Activated CD4-positive, alpha-beta T cell treated with anti-CD3 and anti-CD28 coated beads, Interleukin-2, amount 10 ng/mL, durations not matched to agents 7 days and 5 days (primary cell): Measurements from ENCODE around the gene DLL4. TPM values are rescaled to one million over a fixed set of nuclear protein-coding genes. Genes with fewer than 3 reads are reported as not detected.

ENCODE experiments used
- CTCF ChIA-PET: fragments of 350-600 bp; sonication (Branson Sonifier 250); formaldehyde crosslinking; loops from one replicate; lab custom pipeline; 2021; ENCODE audit warnings: antibody characterized with exemption; lab: Charles Lee
- POLR2A ChIA-PET: fragments of 350-600 bp; sonication (Branson Sonifier 250); formaldehyde crosslinking; loops from one replicate; lab custom pipeline; 2021; ENCODE audit warnings: antibody characterized with exemption; lab: Charles Lee
- DNase-seq: peaks from one replicate; pipeline ENCODE4 v3.0.0-alpha.2; 2020
- H3K27ac Mint-ChIP-seq: one replicate; pipeline ENCODE4 v1.8.0; 2021; ENCODE audit warnings: mild to moderate bottlenecking, moderate library complexity, mixed read lengths
- H3K27me3 Mint-ChIP-seq: one replicate; pipeline ENCODE4 v1.8.0; 2021; ENCODE audit warnings: mixed read lengths
- H3K36me3 Mint-ChIP-seq: one replicate; pipeline ENCODE4 v1.8.0; 2021; ENCODE audit warnings: low read depth, mixed read lengths
- H3K4me1 Mint-ChIP-seq: one replicate; pipeline ENCODE4 v1.8.0; 2021; ENCODE audit warnings: mixed read lengths
- H3K4me3 Mint-ChIP-seq: one replicate; pipeline ENCODE4 v1.8.0; 2021; ENCODE audit warnings: mild to moderate bottlenecking, moderate library complexity, mixed read lengths
- H3K9me3 Mint-ChIP-seq: one replicate; pipeline ENCODE4 v1.8.0; 2021; ENCODE audit warnings: mixed read lengths
- total RNA-seq, 2 experiments: library from RNA; stranded (reverse); gene quantifications; one replicate each; pipeline ENCODE4 v1.2.3, GENCODE V29; 2021

The DLL4 gene
- total RNA-seq, 2 experiments from 2014 or later, result not detected

GRCh38 chr15:40894681-40895448 is 34.3 kb upstream of the DLL4 start:
- POLR2A ChIA-PET, result interaction anchor here (1.4 to 1.9 kb wide), 2 partner anchors 12 to 37 kb away, joined by 4 to 15 read pairs; no protein-coding TSS in a partner anchor
- Mint-ChIP-seq H3K9me3 (no peaks in the 10 kb centered on the region), H3K27me3 (peaks cover 4% of the 10 kb centered on the region), H3K36me3 (peaks cover 16% of the 10 kb centered on the region), H3K4me3 (peak overlapping the region; percentile 100), H3K4me1 (peaks cover 39% of the 10 kb centered on the region), H3K27ac (peak overlapping the region; percentile 99)
- CTCF ChIA-PET, result interaction anchor here (0.6 to 7.6 kb wide), 46 partner anchors 9 to 1077 kb away, joined by 3 to 165 read pairs (median 4); partner anchors contain the start of genes C15orf62, CHP1, GCHFR and NUSAP1
- DNase-seq, result peak; percentile 74

GRCh38 chr15:40899536-40900207 is 29.5 kb upstream of the DLL4 start:
- H3K27me3 Mint-ChIP-seq, result no peaks in the 10 kb centered on the region
- CTCF ChIA-PET, result interaction anchor here (0.6 to 7.6 kb wide), 2 partner anchors 15 to 44 kb away, joined by 4 to 165 read pairs; no protein-coding TSS in a partner anchor
- peaks cover 30% of the 10 kb centered on the region for H3K36me3 Mint-ChIP-seq
- H3K4me1 Mint-ChIP-seq, result peaks cover 43% of the 10 kb centered on the region
- H3K9me3 Mint-ChIP-seq, result no peaks in the 10 kb centered on the region
- POLR2A ChIA-PET, result no interaction called here
- H3K4me3 Mint-ChIP-seq, result no peak overlapping the region
- no peak overlapping the region for H3K27ac Mint-ChIP-seq
- DNase-seq, result no peak

- H3K4me1 Mint-ChIP-seq, result peaks cover 38% of the 10 kb centered on the region
- H3K36me3 Mint-ChIP-seq, result peaks cover 27% of the 10 kb centered on the region
- no peak overlapping the region for H3K27ac Mint-ChIP-seq
- no peak overlapping the region for H3K4me3 Mint-ChIP-seq
- ChIA-PET POLR2A (interaction anchor here (0.5 kb wide), 1 partner anchor 73 kb away, joined by 3 read pairs; no protein-coding TSS in a partner anchor), CTCF (interaction anchor here (0.6 to 7.6 kb wide), 4 partner anchors 16 to 311 kb away, joined by 3 to 165 read pairs (median 4); no protein-coding TSS in a partner anchor)
- DNase-seq, result no peak
- H3K9me3 Mint-ChIP-seq, result no peaks in the 10 kb centered on the region
- H3K27me3 Mint-ChIP-seq, result no peaks in the 10 kb centered on the region
These were observed 28.7 kb upstream of the DLL4 start for GRCh38 chr15:40900256-40901052.

GRCh38 chr15:40901053-40901443 is 28.1 kb upstream of the DLL4 start:
- CTCF ChIA-PET, result interaction anchor here (1.1 to 7.6 kb wide), 3 partner anchors 16 to 104 kb away, joined by 3 to 165 read pairs (median 4); no protein-coding TSS in a partner anchor
- peaks cover 26% of the 10 kb centered on the region for H3K36me3 Mint-ChIP-seq

GRCh38 chr15:40902605-40903561 is 26.3 kb upstream of the DLL4 start:
- Mint-ChIP-seq H3K4me3 (no peak overlapping the region), H3K4me1 (peaks cover 41% of the 10 kb centered on the region), H3K9me3 (no peaks in the 10 kb centered on the region), H3K27ac (peak overlapping the region; percentile 83), H3K27me3 (no peaks in the 10 kb centered on the region), H3K36me3 (peaks cover 19% of the 10 kb centered on the region)
- no peak for DNase-seq
- POLR2A ChIA-PET, result interaction anchor here (0.6 kb wide), 1 partner anchor 377 kb away, joined by 3 read pairs; no protein-coding TSS in a partner anchor
- CTCF ChIA-PET, result interaction anchor here (0.5 to 5.7 kb wide), 30 partner anchors 8 to 1523 kb away, joined by 3 to 39 read pairs (median 4); partner anchors contain the start of genes CHP1, EXD1, RHOV and VPS18

More at GRCh38 chr15:40901053-40901443, 28.1 kb upstream of the DLL4 start:
- Mint-ChIP-seq H3K27me3 (no peaks in the 10 kb centered on the region), H3K27ac (no peak overlapping the region), H3K9me3 (no peaks in the 10 kb centered on the region), H3K4me1 (peaks cover 34% of the 10 kb centered on the region), H3K4me3 (no peak overlapping the region)
- DNase-seq, result no peak
- POLR2A ChIA-PET, result interaction anchor here (0.5 kb wide), 1 partner anchor 73 kb away, joined by 3 read pairs; no protein-coding TSS in a partner anchor

- CTCF ChIA-PET, result interaction anchor here (0.5 to 5.7 kb wide), 28 partner anchors 10 to 688 kb away, joined by 3 to 39 read pairs (median 4); partner anchors contain the start of genes CHAC1, DLL4, ITPKA and VPS18
- H3K4me1 Mint-ChIP-seq, result peaks cover 45% of the 10 kb centered on the region
- H3K36me3 Mint-ChIP-seq, result peaks cover 17% of the 10 kb centered on the region
- DNase-seq, result no peak
- H3K9me3 Mint-ChIP-seq, result no peaks in the 10 kb centered on the region
- H3K4me3 Mint-ChIP-seq, result no peak overlapping the region
- no peaks in the 10 kb centered on the region for H3K27me3 Mint-ChIP-seq
- POLR2A ChIA-PET, result no interaction called here
- H3K27ac Mint-ChIP-seq, result no peak overlapping the region
These were observed 24.5 kb upstream of the DLL4 start for GRCh38 chr15:40904552-40905201.

GRCh38 chr15:40906091-40906990 is 22.8 kb upstream of the DLL4 start:
- POLR2A ChIA-PET, result interaction anchor here (0.7 to 1.1 kb wide), 2 partner anchors 12 to 200 kb away, joined by 3 to 4 read pairs; partner anchors contain the start of gene VPS18
- Mint-ChIP-seq H3K4me3 (peak overlapping the region; percentile 64), H3K4me1 (peaks cover 49% of the 10 kb centered on the region)

GRCh38 chr15:40906991-40907802 is 21.9 kb upstream of the DLL4 start:
- Mint-ChIP-seq H3K27me3 (no peaks in the 10 kb centered on the region), H3K27ac (peak overlapping the region; percentile 86), H3K36me3 (peaks cover 13% of the 10 kb centered on the region), H3K4me3 (peak overlapping the region; percentile 64), H3K9me3 (no peaks in the 10 kb centered on the region), H3K4me1 (peaks cover 51% of the 10 kb centered on the region)
- peak; percentile 62 for DNase-seq
- POLR2A ChIA-PET, result interaction anchor here (1.1 kb wide), 1 partner anchor 13 kb away, joined by 4 read pairs; the partner anchor contains the start of gene VPS18
- CTCF ChIA-PET, result interaction anchor here (0.5 to 5.7 kb wide), 12 partner anchors 11 to 288 kb away, joined by 3 to 38 read pairs (median 6); partner anchors contain the start of genes CHAC1 and VPS18

More at GRCh38 chr15:40906091-40906990, 22.8 kb upstream of the DLL4 start:
- H3K9me3 Mint-ChIP-seq, result no peaks in the 10 kb centered on the region
- peak overlapping the region; percentile 86 for H3K27ac Mint-ChIP-seq
- peaks cover 13% of the 10 kb centered on the region for H3K36me3 Mint-ChIP-seq
- DNase-seq, result peak; percentile 65
- H3K27me3 Mint-ChIP-seq, result no peaks in the 10 kb centered on the region
- CTCF ChIA-PET, result interaction anchor here (0.5 to 5.7 kb wide), 17 partner anchors 11 to 312 kb away, joined by 3 to 38 read pairs (median 5); partner anchors contain the start of genes CHAC1, DLL4 and VPS18

GRCh38 chr15:40908095-40908494 is 21.0 kb upstream of the DLL4 start:
- H3K4me3 Mint-ChIP-seq, result no peak overlapping the region
- ChIA-PET CTCF (interaction anchor here (0.7 to 4.5 kb wide), 7 partner anchors 10 to 394 kb away, joined by 3 to 33 read pairs (median 4); partner anchors contain the start of gene VPS18), POLR2A (no interaction called here)

More at GRCh38 chr15:40908095-40908494, 21.0 kb upstream of the DLL4 start:
- peak overlapping the region; percentile 86 for H3K27ac Mint-ChIP-seq
- H3K4me1 Mint-ChIP-seq, result peaks cover 43% of the 10 kb centered on the region
- H3K36me3 Mint-ChIP-seq, result peaks cover 8% of the 10 kb centered on the region
- H3K9me3 Mint-ChIP-seq, result no peaks in the 10 kb centered on the region
- no peaks in the 10 kb centered on the region for H3K27me3 Mint-ChIP-seq
- no peak for DNase-seq
